Stimulated activated CD8-positive, alpha-beta memory T cell treated with anti-CD3 and anti-CD28 coated beads, Interleukin-4, amount 100 ng/mL, for 1 hour (primary cell): ENCODE measurements around the gene HEATR5B.
"Not testable (repeated sequence)": the region's sequence is repeated elsewhere in the genome, so short reads cannot be mapped to it uniquely, and the experiment has no call there.

ENCODE experiments used
- DNase-seq, 2 donors: peaks; one replicate each; pipeline ENCODE4 v3.0.0-alpha.2; 2020; ENCODE audit warnings: low read depth in 2 of 2, low spot score in 1 of 2

The HEATR5B gene

DNA sequence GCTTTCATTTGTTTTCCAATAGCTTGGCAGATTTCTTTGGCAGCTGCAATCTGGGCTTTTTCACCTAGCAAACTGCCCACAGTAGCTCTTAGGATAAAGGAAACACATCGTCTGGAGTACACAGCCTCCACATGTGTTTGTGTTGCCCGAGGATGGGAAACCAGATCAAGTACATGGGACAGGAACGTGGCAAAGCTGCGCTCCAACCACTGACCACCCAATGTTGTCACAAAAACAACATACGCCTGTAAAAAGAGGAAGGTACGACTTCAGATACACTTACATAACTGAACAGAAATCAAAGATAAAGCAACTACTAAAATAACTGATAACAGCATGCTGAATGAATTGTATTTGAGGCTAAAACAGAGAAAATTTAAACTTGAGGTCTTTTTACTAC lies 15.5 kb downstream of the HEATR5B start:
- DNase-seq: no peak

DNA sequence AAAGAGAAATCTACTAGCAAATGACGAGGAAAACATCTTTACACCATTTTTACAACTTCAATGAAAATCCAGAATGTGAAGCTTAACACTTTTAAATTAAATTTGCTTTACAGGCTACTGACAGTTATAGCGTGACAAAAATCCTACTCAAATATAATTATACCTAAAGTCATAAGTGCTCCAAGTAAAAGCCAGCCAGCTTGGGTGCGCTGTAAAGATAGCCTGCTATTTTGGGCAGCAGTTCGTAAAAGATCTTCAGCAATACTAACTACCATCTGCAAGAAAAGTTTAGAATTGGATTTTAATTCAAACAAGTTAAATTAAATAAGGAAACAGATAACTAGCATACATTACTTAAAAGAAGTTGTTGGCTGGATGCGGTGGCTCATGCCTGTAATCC lies 22.4 kb downstream of the HEATR5B start:
- DNase-seq: no peak

DNA sequence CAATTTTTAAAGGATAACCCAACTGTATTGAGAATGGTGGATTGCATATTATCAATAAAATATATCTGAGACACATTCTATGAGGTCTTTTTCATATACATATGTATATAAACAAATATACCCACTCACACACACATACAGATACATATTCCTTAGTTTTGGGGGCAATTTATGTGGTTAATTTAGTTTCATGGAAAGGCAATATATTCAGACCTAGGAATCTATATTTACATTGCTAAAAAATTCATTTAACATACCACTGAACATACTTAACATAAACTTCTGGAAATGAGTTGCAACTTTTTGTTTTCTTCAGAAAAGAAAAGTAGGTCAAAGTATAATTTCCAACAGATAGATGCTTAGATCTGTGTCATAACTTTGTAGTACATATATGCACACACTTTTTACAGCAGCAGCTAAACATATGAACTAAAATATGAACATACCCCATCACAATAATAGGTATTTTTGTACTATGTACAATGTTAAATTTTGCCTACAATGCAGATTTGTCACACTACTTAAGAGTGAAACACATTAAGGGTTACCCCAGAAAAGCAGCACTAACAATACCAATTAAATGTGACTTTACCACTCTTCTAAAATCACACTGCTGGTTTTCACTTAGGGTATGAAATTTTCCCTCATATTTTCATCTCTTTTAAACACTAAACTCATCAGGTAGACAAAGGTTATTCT lies 23.0 kb downstream of the HEATR5B start:
- DNase-seq: no peak

- DNase-seq: no peak
These were observed 23.7 kb downstream of the HEATR5B start for GRCh38 chr2:37060446-37060845.

GRCh38 chr2:37059841-37060240 lies 24.3 kb downstream of the HEATR5B start:
- DNase-seq: no peak

GRCh38 chr2:37052600-37053332 lies 31.4 kb downstream of the HEATR5B start:
- no peak for DNase-seq

GRCh38 chr2:37039580-37039979 lies 44.6 kb downstream of the HEATR5B start:
- no peak for DNase-seq

DNA sequence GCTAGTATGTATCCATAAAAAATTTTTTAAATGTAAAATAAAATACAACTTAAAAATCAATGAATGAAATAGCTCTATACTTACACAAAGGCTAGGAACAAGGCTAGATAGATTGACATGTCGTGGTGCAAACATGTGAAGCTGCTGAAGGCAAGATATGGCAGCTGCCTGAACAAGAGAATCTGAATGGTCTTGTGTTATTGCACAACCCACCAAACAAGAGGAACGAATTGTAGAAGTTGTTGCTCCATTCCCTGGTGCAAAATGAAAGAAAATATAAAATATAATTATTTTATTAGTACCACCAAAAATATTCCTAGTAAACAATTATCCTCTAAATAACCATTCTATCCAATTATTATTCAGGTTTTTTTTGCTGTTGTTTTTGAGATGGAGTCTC lies 46.4 kb downstream of the HEATR5B start:
- DNase-seq: no peak

GRCh38 chr2:37029758-37030157 lies 54.4 kb downstream of the HEATR5B start:
- no peak for DNase-seq

DNA sequence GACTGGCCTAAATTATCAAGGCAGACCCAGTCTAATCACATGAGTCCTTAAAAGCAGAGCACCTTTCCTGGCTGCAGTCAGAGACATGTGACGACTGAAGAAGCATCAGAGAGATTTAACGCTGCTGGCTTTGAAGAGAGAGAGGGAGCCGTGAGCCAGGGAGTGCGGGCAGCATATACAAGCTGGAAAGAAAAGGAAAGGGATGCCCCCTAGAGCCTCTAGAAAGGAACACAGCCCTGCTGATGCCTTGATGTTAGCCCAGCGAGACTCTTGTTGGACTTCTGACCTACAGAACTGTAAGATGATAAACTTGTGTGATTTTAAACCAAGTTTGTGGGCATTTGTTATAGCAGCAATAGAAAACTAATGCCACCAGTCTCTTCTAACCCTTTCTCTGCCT lies 58.1 kb downstream of the HEATR5B start:
- no peak for DNase-seq

- no peak for DNase-seq
These were observed 63.0 kb downstream of the HEATR5B start for GRCh38 chr2:37020887-37021796.

- no peak for DNase-seq
These were observed 63.8 kb downstream of the HEATR5B start for GRCh38 chr2:37020212-37020886.

DNA sequence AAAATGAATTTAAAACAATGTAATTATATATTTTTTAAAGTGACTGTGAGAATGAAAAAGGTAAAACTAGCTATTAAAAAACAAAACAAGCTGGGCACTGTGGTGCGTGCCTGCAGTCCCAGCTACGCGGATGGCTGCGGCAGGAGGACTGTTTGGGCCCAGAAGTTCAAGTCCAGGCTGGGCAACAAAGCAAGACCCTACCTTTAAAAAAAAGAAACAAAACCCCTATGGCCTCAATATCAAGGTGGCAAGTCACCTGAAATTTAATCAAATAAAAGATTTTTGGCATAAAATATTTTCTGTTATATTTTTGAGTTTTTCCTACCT lies 70.9 kb downstream of the HEATR5B start:
- no peak for DNase-seq

DNA sequence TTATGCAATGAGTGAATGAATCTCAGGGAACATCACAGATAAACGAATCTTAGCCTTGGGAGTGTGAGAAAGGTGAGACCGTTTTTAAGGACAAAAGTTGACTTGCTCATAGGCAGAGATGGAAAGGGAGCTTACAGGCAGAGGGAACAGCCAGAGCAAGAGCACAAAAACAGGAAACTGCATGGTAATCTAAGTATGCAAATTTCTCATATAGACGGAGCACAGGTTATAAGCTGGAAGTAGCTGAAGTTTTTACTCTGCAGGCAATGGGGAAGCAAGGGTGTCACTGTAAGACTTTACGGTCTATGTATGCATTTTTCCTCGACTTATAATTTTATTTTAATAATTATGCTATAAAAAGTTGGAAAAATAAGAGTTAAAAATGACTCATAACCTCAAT lies 73.0 kb downstream of the HEATR5B start:
- no peak for DNase-seq

DNA sequence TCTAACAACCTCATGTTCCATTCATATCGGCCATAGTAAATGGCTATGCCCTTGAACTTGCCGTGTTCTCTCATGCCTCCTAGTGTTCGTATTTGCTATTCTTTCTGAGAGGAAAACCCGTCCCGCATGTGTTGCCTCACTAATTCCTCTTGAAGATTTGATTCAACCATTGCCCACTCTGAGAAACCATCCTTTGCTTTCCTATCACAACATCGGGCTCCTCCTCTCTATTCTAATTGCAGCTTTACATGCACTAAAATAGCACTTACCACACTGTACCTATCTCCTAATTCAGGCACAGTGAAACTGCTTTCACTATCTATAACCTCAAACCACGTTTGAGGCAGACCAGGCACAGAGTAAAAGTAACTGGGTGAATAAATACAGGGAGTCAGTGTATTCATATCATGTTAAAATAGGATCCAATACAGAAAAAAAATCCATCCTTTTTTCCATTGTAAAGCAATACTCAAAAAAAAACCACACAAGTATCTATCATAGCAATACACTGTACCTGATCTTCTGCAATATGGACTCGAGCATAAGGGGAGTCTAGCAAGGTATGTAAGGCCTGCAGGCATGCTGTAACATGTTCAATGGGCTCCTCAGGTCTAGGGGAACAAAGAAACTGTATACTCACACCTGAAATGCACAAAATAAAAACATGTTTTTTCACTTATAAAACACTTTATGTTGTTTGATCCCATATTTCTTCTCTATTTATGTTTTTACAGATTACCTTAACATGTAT lies 78.9 kb downstream of the HEATR5B start:
- no peak for DNase-seq

DNA sequence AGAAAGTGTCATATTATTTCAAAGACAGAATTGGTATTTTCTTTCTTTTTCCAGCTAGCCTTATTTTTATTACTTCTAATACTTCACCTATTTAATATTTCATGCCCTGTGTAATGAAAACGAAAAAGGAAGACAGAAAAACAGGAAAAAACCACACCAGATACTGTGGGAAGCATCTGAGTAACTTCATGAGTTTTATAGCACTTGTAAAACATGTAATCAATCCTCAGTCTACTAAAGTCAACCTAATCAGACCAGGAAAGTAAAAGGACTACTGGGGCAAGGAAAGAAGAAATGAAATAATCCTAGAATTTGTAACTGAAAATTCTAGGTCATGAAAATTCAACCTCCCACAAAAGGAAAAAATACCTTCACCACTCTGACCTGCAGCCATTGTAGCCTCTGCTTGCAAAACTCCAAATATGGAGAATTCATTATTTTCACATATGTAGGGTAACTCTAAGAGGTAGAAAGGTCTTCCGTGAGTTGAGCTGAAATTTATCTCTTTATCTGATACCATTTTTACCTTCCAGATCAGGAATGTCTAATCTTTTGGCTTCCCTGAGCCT lies 83.1 kb downstream of the HEATR5B start:
- no peak for DNase-seq

DNA sequence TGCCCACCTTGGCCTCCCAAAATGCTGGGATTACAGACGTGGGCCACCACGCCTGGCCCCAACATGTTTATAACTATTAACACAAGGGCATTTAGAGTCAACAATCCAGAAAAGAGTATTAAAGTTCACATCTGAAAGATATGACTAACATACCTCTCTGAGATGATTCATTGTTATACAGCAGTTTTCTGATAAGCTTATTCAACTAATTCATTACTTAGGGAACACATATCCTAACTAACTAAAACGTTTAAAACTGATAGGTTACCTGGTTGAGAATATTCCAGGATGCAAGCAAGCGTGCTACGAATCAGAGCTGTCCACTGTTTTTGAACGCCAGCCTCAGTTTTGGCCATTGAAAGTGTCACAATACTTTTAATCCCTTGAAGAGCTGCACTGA lies 83.9 kb downstream of the HEATR5B start:
- no peak for DNase-seq

- DNase-seq: not testable (repeated sequence)
These were observed 84.8 kb downstream of the HEATR5B start for GRCh38 chr2:36999416-36999815.

- no peak for DNase-seq
These were observed 90.1 kb downstream of the HEATR5B start for GRCh38 chr2:36993841-36994620.

DNA sequence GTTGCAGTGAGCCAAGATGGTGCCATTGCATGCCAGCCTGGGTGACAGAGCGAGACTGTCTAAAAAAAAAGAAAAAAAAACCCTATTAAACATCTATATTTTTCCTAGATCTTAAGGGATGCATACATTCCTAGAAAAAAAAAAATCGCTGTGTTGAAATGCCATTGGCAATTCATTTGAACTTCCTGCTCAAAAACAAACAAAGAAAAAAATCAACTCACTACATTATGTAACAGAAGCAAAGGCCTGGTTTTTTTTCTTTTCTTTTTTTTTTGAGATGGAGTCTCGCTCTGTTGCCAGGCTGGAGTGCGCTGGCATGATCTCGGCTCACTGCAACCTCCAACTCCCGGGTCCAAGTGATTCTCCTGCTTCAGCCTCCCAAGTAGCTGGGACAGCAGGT lies 96.2 kb downstream of the HEATR5B start:
- no peak for DNase-seq
